PC-3 (cell line): ENCODE results near the gene PRSS8. TPM values are rescaled to one million over a fixed set of nuclear protein-coding genes. Genes with fewer than 3 reads are reported as not detected.

Experiments
- ATAC-seq: fragments of 200-7000 bp; cut with Tn5 transposase; 2 replicates; pipeline ENCODE4 v1.9.1; 2020; ENCODE audit warnings: mild to moderate bottlenecking, moderate library complexity
- BruUV-seq: library from RNA; stranded (reverse); fragments of 400-500 nt; replicated peaks from 2 replicates; lab custom pipeline; 2021; lab: Mats Ljungman, UMichigan
- CTCF ChIA-PET: fragments of 300-600 bp; sonication (Branson Sonifier 250); formaldehyde crosslinking; loops from one replicate; lab custom pipeline; 2022; ENCODE audit warnings: antibody characterized with exemption; lab: Charles Lee
- POLR2A ChIA-PET: fragments of 300-600 bp; sonication (Branson Sonifier 250); formaldehyde crosslinking; loops from one replicate; lab custom pipeline; 2022; ENCODE audit warnings: antibody characterized with exemption; ENCODE audit not compliant: unreplicated experiment; lab: Charles Lee
- DNase-seq: peaks from one replicate; pipeline ENCODE4 v3.0.0-alpha.2; 2015
- H2AFZ ChIP-seq: fragments of 300-600 bp; sonication (generic); 2 replicates; pipeline ENCODE4 v1.6.0; 2016; ENCODE audit warnings: antibody characterized with exemption, low read length
- H3F3A ChIP-seq: fragments of 300-600 bp; sonication (generic); one replicate; pipeline ENCODE4 v1.6.0; 2017; ENCODE audit warnings: antibody characterized with exemption, low read length, control low read depth, mild to moderate bottlenecking; ENCODE audit not compliant: unreplicated experiment
- H3K27ac ChIP-seq: fragments of 300-600 bp; sonication (generic); 2 replicates; pipeline ENCODE4 v1.5.1; 2016; ENCODE audit warnings: mild to moderate bottlenecking, low read length
- H3K27me3 ChIP-seq: fragments of 300-600 bp; sonication (generic); 2 replicates; pipeline ENCODE4 v1.6.1; 2016; ENCODE audit warnings: low read length, mixed read lengths
- H3K36me3 ChIP-seq: fragments of 300-600 bp; sonication (generic); 2 replicates; pipeline ENCODE4 v1.6.1; 2016; ENCODE audit warnings: low read depth, mixed run types, low read length, mixed read lengths
- H3K4me1 ChIP-seq: fragments of 300-600 bp; sonication (generic); 2 replicates; pipeline ENCODE4 v1.5.1; 2016; ENCODE audit warnings: low read length; ENCODE audit not compliant: insufficient read depth
- H3K4me2 ChIP-seq: fragments of 300-600 bp; sonication (generic); 2 replicates; pipeline ENCODE4 v1.6.0; 2016; ENCODE audit warnings: low read length
- H3K4me3 ChIP-seq: fragments of 300-600 bp; sonication (generic); 2 replicates; pipeline ENCODE4 v1.5.1; 2016; ENCODE audit warnings: mild to moderate bottlenecking, low read length, mixed read lengths
- H3K79me2 ChIP-seq: fragments of 300-600 bp; sonication (generic); 2 replicates; pipeline ENCODE4 v1.6.1; 2017; ENCODE audit warnings: low read length, mixed read lengths
- H3K9ac ChIP-seq: fragments of 300-600 bp; sonication (generic); 2 replicates; pipeline ENCODE4 v1.6.0; 2016; ENCODE audit warnings: mild to moderate bottlenecking, low read length
- H3K9me2 ChIP-seq: fragments of 300-600 bp; sonication (generic); replicated peaks from 2 replicates; pipeline ENCODE4 v1.6.1; 2016; ENCODE audit warnings: mixed run types, low read length, mixed read lengths
- H3K9me3 ChIP-seq: fragments of 300-600 bp; sonication (generic); 2 replicates; pipeline ENCODE4 v1.6.1; 2016; ENCODE audit warnings: low read length, mixed read lengths
- H4K20me1 ChIP-seq: fragments of 300-600 bp; sonication (generic); 2 replicates; pipeline ENCODE4 v1.6.1; 2016; ENCODE audit warnings: low read length, mixed read lengths
- CTCF ChIP-seq: fragments of 300-600 bp; sonication (generic); conservative IDR thresholded peaks from 2 replicates; pipeline ENCODE4 v1.5.1; 2017; ENCODE audit warnings: antibody characterized with exemption, low read depth, mild to moderate bottlenecking, low read length
- EZH2 ChIP-seq: fragments of 300-600 bp; sonication (generic); IDR thresholded peaks from one replicate; pipeline ENCODE4 v1.6.1; 2017; ENCODE audit warnings: antibody characterized with exemption, mild to moderate bottlenecking, low read length; ENCODE audit not compliant: unreplicated experiment
- EZH2phosphoT487 ChIP-seq: fragments of 300-600 bp; sonication (generic); IDR thresholded peaks from 2 replicates; pipeline ENCODE4 v1.6.1; 2018; ENCODE audit warnings: mild to moderate bottlenecking, antibody characterized with exemption, low read length, borderline replicate concordance
- intact Hi-C: fragments of 100-400 bp; cut with micrococcal nuclease; formaldehyde crosslinking; loops from 2 replicates; pipeline ENCODE4 v1.9.0; 2023
- total RNA-seq: library from RNA; depleted of rRNA; stranded (reverse); fragments of >200 nt; gene quantifications from 2 replicates; pipeline ENCODE4 v1.2.3, GENCODE V29; 2014

Gene PRSS8
- total RNA-seq, 1 experiment from 2014 or later, result 23.4 TPM

GRCh38 chr16:31112711-31113110, 22.8 kb downstream of the PRSS8 start:
- H3K4me1 ChIP-seq, result peaks cover 21% of the 10 kb centered on the region
- ATAC-seq (no peak), DNase-seq (no peak)
- H4K20me1 ChIP-seq, result no peaks in the 10 kb centered on the region
- ChIA-PET CTCF (no interaction called here), POLR2A (interaction anchor here (0.6 kb wide), 1 partner anchor 70 kb away, joined by 3 read pairs; no protein-coding TSS in a partner anchor)
- H3K9me2 ChIP-seq, result no peaks in the 10 kb centered on the region
- H3K9ac ChIP-seq, result no peak overlapping the region
- no peaks in the 10 kb centered on the region for H3F3A ChIP-seq
- no peak overlapping the region for H3K4me2 ChIP-seq
- no peak overlapping the region for H3K27ac ChIP-seq
- no peaks in the 10 kb centered on the region for H3K27me3 ChIP-seq
- intact Hi-C loops, result no loop called here
- H3K4me3 ChIP-seq, result no peak overlapping the region
- H3K79me2 ChIP-seq, result peaks cover 19% of the 10 kb centered on the region
- no TSS peak for BruUV-seq
- TF ChIP-seq CTCF (no peak), EZH2phosphoT487 (no peak), EZH2 (no peak)
- H3K9me3 ChIP-seq, result no peaks in the 10 kb centered on the region
- H2AFZ ChIP-seq, result no peak overlapping the region
- H3K36me3 ChIP-seq, result peaks cover 9% of the 10 kb centered on the region; the same call in 1 of the 2 replicates

- Histone ChIP-seq H3K4me2 (no peak overlapping the region), H3K27ac (no peak overlapping the region), H3K4me3 (no peak overlapping the region), H3K9me2 (no peaks in the 10 kb centered on the region), H2AFZ (no peak overlapping the region), H3K36me3 (peaks cover 9% of the 10 kb centered on the region; the same call in 1 of the 2 replicates), H4K20me1 (no peaks in the 10 kb centered on the region), H3K79me2 (peaks cover 19% of the 10 kb centered on the region), H3K4me1 (peaks cover 23% of the 10 kb centered on the region), H3K9me3 (no peaks in the 10 kb centered on the region), H3K27me3 (no peaks in the 10 kb centered on the region), H3K9ac (no peak overlapping the region), H3F3A (no peaks in the 10 kb centered on the region)
- TF ChIP-seq CTCF, result no peak
- no peak for TF ChIP-seq EZH2phosphoT487
- no peak for TF ChIP-seq EZH2
- ATAC-seq (no peak), DNase-seq (no peak)
- CTCF ChIA-PET, result no interaction called here
- BruUV-seq, result no TSS peak
- intact Hi-C loops, result no loop called here
- POLR2A ChIA-PET, result interaction anchor here (0.6 kb wide), 1 partner anchor 69 kb away, joined by 3 read pairs; no protein-coding TSS in a partner anchor
Observed at GRCh38 chr16:31111881-31112466, 23.6 kb downstream of the PRSS8 start.

- POLR2A ChIA-PET, result no interaction called here
Observed at GRCh38 chr16:31110106-31111034, 25.2 kb downstream of the PRSS8 start.

More at GRCh38 chr16:31110106-31111034, 25.2 kb downstream of the PRSS8 start:
- Histone ChIP-seq H3K9ac (no peak overlapping the region), H2AFZ (no peak overlapping the region), H3K9me2 (no peaks in the 10 kb centered on the region), H3K4me1 (peaks cover 23% of the 10 kb centered on the region), H3K27ac (no peak overlapping the region), H3K4me2 (no peak overlapping the region), H3K79me2 (peaks cover 15% of the 10 kb centered on the region), H3K4me3 (no peak overlapping the region), H4K20me1 (no peaks in the 10 kb centered on the region), H3K27me3 (no peaks in the 10 kb centered on the region), H3F3A (no peaks in the 10 kb centered on the region), H3K36me3 (peaks cover 9% of the 10 kb centered on the region; the same call in 1 of the 2 replicates), H3K9me3 (no peaks in the 10 kb centered on the region)
- CTCF ChIA-PET, result no interaction called here
- intact Hi-C loops, result no loop called here
- no peak for TF ChIP-seq EZH2
- ATAC-seq (no peak), DNase-seq (peak; percentile 41)
- BruUV-seq, result no TSS peak
